GM18526 (cell line): ENCODE measurements around the gene PRKCZ.

Experiments
- POLR2A ChIP-seq: IDR thresholded peaks from 3 replicates; pipeline ENCODE4 v1.6.1; 2011; ENCODE audit not compliant: insufficient read length; ENCODE audit errors: extremely low read depth

PRKCZ gene

GRCh38 chr1:2047749-2048729, 2.2 kb upstream of the PRKCZ start:
- TF ChIP-seq POLR2A, result no peak

GRCh38 chr1:2049225-2049717, 940 bp upstream of the PRKCZ start:
- TF ChIP-seq POLR2A, result no peak

- TF ChIP-seq POLR2A, result no peak
Measured at GRCh38 chr1:2050461-2050792, 216 bp downstream of the PRKCZ start.

DNA sequence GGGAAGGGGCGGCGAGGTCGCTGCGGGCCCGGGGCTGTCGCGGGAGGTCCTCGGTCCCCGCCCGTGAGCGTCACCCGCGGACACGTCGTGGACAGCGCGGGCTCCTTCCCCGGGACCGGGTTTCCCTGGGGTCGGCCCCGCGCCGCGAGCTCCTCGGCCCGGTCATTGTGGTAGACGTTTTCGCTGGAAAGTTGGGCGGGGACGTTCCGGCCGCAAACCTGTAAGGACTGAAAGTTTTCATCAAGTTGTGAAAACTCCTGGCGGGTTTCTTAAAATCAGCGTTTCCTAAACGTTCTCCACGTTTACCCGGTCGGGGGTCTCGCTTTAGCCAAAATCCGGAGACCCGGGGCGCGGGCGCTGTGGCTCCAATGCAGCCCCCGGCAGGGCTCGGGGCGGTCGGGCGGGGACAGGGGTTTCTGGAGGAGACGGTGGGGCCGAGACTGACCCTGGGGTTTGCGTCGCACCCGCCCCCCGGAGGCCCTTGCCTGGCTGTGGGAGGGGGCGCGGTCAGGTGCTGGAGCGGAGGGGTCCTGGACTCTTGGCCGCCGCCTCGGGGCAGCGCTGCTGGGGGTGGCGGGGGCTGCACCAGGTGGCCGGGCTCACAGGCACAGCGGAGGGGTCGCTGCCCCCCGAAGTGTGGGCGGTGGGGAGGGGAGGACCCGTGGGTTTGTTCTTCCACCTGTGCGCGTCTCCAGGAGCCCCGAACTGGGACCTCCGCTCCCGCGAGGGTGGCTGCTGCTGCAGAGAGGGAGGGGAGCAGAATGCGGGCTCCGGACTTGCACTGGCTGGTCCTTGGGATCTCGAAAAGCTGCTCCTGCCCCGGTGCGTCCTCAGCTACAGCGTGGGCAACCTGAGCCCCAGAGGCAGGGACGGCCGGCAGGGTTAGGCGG, 827 bp downstream of the PRKCZ start:
- TF ChIP-seq POLR2A, result no peak

GRCh38 chr1:2052054-2052679, 2.0 kb downstream of the PRKCZ start:
- TF ChIP-seq POLR2A, result no peak

DNA sequence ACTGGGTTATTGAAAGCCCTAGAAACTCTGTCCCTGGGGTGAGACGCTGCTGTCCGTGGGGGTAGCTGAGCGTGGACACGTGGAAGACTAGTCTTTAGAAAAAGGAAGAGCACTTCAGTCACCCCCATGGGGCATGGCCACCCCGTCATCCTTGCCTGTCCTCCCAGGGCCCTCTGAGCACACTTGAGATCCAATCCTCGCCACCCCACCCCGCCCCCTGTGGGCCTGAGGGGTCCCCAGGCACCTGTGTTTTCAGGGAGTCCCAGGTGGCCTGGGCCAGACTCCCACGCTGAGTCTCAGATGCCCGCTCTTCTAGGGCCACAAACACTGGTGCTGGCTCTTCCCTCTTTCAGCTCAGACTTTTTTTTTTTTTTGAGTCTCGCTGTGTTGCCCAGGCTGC, 2.5 kb downstream of the PRKCZ start:
- no peak for TF ChIP-seq POLR2A

- no peak for TF ChIP-seq POLR2A
Measured at GRCh38 chr1:2053217-2053616, 3.0 kb downstream of the PRKCZ start.

GRCh38 chr1:2053784-2054376, 3.7 kb downstream of the PRKCZ start:
- no peak for TF ChIP-seq POLR2A

DNA sequence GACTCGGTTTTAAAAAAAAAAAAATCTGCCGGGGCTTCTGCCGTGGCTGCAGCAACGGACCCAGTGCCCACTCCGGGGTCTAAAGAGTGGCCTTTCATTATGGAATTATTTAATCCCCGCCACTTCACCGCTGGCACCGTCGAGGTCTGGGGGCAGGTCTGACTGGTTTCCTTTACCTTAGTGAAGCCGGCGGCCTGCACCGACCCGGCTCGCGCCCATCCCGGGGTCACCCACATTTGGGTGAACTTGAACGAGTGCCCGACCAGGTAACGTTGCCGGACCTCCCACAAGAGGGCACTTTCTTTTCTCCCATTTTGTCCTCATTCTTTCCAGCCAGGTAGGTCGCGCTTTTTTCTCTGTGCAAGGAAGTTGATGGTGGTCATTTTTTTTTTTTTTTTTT, 4.3 kb downstream of the PRKCZ start:
- TF ChIP-seq POLR2A, result no peak

GRCh38 chr1:2055911-2056575, 5.8 kb downstream of the PRKCZ start:
- TF ChIP-seq POLR2A, result no peak

DNA sequence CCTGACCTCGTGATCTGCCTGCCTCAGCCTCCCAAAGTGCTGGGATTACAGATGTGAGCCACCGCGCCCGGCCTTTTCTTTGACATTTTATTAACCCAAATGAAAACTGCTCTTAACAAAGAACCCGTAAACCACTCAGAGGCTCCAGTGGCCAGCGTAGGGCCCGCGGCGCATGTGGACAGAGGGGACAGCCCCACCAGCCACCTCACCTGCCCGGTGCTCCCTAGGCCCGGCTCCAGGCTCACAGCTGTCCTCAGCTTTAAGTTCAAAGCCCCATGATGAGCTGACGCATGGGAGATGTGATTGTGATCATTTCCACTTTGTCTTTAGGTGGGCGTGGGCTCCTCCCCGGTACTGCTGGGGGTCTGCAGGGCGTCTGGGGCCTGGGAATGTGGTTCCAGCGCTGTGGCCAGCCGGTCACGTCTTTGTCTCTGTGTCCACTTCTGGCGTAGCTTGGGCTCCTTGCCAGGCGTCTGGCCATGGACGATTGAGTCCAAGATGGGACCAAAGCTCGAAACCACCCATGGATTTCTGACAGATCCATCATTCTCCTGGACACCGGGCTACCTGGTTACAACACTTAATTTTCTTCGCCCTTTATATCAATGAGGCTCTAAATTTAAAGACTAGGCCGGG, 6.9 kb downstream of the PRKCZ start:
- no peak for TF ChIP-seq POLR2A

DNA sequence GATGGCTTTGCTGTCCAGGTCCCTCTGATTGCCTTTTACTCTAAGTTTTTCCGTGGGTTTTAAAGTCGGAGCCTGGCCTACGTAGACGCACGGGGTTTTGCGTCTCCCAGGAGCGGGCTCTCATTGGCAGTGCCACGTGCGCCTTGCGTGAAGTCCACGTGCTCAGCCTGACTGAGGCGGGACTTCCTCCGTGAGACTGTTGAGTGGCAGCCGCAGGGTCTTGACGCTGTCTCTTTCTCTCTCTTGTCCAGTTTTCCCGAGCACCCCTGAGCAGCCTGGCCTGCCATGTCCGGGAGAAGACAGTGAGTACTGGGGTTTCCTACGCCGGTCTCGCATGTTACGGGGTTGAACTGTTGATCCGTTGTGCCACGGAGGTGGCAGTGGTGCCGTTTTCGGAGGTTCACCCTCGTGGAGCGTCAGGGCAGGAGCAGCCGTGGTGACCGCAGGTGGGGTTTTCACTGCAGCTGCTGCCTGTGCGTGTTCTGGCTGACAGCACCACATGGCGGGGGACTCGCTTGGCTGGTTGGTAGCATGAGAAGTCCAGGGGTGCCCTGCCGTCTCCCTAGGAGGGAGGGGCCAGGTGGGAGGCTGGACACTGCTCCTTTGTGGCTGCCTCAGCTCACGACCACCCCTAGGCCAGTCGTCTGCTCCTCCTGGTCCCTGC, 9.2 kb downstream of the PRKCZ start:
- no peak for TF ChIP-seq POLR2A

- TF ChIP-seq POLR2A, result no peak
Measured at GRCh38 chr1:2060072-2060471, 9.9 kb downstream of the PRKCZ start.
